ENCODE data around the gene COL4A1. TPM values are rescaled to one million over a fixed set of nuclear protein-coding genes. Genes with fewer than 3 reads are reported as not detected.

The COL4A1 gene
- total RNA-seq, 2 donors from 2014 or later: 505 to 852 TPM

DNA sequence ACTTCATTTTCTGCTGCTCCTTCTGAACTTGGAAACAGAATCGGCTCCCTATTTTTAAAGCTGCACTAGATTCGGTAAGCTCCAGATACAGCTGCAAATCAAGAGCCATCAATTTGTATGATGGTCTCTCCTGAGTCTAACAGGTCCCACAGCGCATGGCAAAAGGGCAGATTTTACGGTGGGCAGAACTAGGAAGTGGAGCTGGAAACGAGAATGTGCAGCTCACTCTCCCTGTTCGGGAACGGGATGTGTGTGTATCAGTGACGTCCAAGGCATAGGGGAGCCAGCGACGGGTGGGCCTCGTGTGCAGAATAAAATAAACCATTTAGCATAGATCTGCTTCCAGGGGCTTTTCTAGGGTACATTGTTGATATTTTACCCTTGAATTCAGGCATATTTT lies 74.2 kb downstream of the COL4A1 start:
- peaks cover 35 to 66% of the 10 kb centered on the region in 2 donors for H3K4me1 ChIP-seq (ENCODE audit: control insufficient read depth in 1 of 2, low read depth in 2 of 2)
- H3K27me3 ChIP-seq (replicated peaks; ENCODE audit: insufficient read depth): no peaks in the 10 kb centered on the region
- ATAC-seq (ENCODE audit: insufficient number of reproducible peaks, low FRiP score, low read depth) (no peak), DNase-seq (ENCODE audit: low spot score) (no peak)
- H3K9me3 ChIP-seq: no peaks in the 10 kb centered on the region
- H3K36me3 ChIP-seq: no peaks in the 10 kb centered on the region
- H3K27ac ChIP-seq: peak overlapping the region; percentile 56 to 65
- H3K4me3 ChIP-seq: peak overlapping the region; percentile 53
- TF ChIP-seq, protein P1, sequence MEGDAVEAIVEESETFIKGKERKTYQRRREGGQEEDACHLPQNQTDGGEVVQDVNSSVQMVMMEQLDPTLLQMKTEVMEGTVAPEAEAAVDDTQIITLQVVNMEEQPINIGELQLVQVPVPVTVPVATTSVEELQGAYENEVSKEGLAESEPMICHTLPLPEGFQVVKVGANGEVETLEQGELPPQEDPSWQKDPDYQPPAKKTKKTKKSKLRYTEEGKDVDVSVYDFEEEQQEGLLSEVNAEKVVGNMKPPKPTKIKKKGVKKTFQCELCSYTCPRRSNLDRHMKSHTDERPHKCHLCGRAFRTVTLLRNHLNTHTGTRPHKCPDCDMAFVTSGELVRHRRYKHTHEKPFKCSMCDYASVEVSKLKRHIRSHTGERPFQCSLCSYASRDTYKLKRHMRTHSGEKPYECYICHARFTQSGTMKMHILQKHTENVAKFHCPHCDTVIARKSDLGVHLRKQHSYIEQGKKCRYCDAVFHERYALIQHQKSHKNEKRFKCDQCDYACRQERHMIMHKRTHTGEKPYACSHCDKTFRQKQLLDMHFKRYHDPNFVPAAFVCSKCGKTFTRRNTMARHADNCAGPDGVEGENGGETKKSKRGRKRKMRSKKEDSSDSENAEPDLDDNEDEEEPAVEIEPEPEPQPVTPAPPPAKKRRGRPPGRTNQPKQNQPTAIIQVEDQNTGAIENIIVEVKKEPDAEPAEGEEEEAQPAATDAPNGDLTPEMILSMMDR (IDR thresholded peaks at IDR 0.05): no peak

DNA sequence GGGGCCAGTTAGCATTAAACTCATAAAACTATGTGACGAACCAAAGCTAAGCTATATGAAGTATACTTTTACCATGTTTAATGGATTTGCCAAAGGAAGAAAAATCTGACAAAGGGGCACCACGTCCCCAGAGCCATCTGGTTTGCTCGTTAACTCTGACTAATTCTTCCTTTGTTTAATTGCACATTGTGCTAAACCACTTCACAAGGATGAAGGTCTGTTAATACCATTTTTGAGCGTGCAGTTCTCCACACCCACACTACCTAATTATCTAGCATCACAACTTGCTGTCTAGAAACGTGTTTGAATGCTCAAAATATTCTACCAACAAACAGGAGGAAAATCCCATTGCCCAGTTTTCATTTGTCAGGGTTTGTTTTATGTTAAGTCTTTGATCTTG lies 74.8 kb downstream of the COL4A1 start:
- Histone ChIP-seq H3K9me3 (no peaks in the 10 kb centered on the region), H3K4me3 (no peak overlapping the region), H3K4me1 (ENCODE audit: control insufficient read depth in 1 of 2, low read depth in 2 of 2) (peaks cover 29 to 66% of the 10 kb centered on the region in 2 donors), H3K36me3 (no peaks in the 10 kb centered on the region), H3K27ac (peak overlapping the region; percentile 56 to 65), H3K27me3 (replicated peaks; ENCODE audit: insufficient read depth) (no peaks in the 10 kb centered on the region)
- ATAC-seq (ENCODE audit: insufficient number of reproducible peaks, low FRiP score, low read depth): no peak
- TF ChIP-seq, protein P1 (IDR thresholded peaks at IDR 0.05): no peak
- no peak for DNase-seq (ENCODE audit: low spot score)

DNA sequence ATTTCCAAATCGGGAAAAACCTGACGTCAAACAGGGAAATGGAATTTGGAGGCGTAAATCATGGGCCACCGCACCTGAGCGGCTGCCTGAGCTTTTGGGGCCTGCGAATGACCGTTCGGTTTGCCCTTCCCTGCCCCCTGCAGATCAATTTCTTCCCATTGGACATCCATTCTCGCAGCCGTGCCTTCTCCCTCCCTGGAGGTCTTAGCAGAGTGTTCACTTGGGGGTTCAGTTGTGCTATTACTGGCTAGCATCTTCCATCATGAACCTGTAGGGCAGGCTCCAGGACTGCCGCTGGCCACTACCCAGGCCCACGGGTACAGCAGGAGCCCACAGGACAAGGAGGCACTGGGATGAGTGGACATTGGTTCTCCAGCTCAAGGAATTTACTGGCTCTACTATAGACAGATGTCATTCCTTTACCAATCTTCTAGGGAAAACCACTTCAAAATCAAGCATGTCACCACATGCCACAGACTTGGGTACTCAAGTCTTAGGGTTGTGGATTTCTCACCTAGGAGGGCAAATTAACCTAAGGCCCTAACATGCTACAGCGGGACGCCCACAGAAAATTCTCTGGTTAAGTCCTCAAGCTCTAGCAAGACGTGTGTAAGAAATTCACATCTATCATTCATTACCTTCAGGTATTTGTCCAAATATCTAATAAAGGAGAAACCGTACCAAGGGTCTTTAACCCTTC lies 75.5 kb downstream of the COL4A1 start:
- Histone ChIP-seq H3K27me3 (replicated peaks; ENCODE audit: insufficient read depth) (no peaks in the 10 kb centered on the region), H3K9me3 (no peaks in the 10 kb centered on the region), H3K36me3 (no peaks in the 10 kb centered on the region), H3K4me3 (no peak overlapping the region), H3K27ac (peak overlapping the region; percentile 56 to 65), H3K4me1 (ENCODE audit: control insufficient read depth in 1 of 2, low read depth in 2 of 2) (peaks cover 26 to 66% of the 10 kb centered on the region in 2 donors)
- TF ChIP-seq, protein P1 (IDR thresholded peaks at IDR 0.05): no peak
- ATAC-seq (ENCODE audit: insufficient number of reproducible peaks, low FRiP score, low read depth) (no peak), DNase-seq (ENCODE audit: low spot score) (no peak)

DNA sequence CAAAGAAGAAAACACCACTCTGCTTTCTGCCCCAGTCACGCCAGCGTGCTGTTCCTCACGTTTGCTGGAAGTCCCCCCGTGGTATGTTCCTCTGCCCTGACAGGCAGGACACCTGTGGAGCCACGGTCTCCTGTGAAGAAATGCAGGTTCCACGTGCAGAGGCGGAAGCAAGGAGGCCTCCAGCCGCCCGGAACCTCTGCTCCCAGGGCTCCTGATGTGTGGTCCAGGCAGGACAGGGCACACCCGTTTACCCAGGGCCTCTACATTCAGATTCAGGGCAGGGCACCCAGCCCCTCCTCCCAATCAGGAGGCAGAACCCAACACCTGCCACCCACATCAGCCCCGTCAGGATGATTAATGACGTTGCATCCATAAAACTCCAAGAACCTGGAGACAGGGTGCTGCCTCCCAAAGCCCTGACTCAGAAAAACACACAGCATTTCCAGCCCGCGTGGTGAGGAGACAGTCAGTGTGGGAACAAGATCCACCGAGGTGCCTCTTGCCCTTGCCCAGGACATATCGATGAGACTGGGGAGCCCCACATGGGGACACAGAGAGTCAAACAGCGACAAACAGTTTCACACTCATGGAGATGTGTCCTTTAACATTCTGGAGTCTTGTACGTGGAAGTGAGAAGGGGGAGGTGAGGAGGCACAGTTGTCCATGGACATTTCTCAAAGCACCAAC lies 76.2 kb downstream of the COL4A1 start:
- H3K9me3 ChIP-seq: no peaks in the 10 kb centered on the region
- no peak for DNase-seq (ENCODE audit: low spot score)
- no peaks in the 10 kb centered on the region for H3K36me3 ChIP-seq
- H3K27me3 ChIP-seq (replicated peaks; ENCODE audit: insufficient read depth): no peaks in the 10 kb centered on the region
- peaks cover 27 to 66% of the 10 kb centered on the region in 2 donors for H3K4me1 ChIP-seq (ENCODE audit: control insufficient read depth in 1 of 2, low read depth in 2 of 2)
- TF ChIP-seq, protein P1 (IDR thresholded peaks at IDR 0.05): no peak
- peak overlapping the region; percentile 56 to 65 for H3K27ac ChIP-seq
- H3K4me3 ChIP-seq: no peak overlapping the region
- no peak for ATAC-seq (ENCODE audit: insufficient number of reproducible peaks, low FRiP score, low read depth)

DNA sequence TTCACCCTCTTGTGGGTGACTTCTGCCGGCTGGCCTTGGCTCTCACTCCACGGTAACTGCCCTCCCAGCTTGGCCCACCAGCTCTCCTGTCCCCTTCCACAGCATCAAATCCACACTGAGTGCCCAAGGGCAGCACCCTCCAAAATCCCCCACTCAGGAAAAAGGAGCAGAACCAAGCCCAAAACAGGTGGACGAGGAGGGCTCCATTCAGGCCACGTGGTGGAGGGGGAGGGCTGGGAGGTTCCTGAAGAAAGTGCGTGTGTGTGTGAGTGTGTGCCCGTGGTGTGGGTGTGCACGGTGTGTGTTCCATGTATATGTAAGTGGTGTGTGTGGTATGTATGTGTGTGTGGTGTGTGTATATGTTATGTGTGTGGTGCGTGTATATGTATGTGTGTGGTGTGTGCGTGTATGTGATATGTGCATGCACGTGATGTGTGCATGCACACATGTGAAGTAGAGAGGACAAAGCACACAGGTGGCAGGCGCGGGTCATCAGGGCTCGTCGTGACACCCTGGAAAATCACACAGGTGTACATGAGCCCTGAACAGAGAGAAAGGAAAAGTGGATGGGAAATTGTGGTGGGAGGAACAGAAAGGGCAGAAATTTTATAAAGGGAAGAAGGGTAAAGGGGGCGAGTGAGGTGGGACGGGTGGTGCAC lies 76.9 kb downstream of the COL4A1 start:
- H3K4me3 ChIP-seq: no peak overlapping the region
- H3K4me1 ChIP-seq (ENCODE audit: control insufficient read depth in 1 of 2, low read depth in 2 of 2): peaks cover 30 to 68% of the 10 kb centered on the region in 2 donors
- no peaks in the 10 kb centered on the region for H3K36me3 ChIP-seq
- DNase-seq (ENCODE audit: low spot score) (no peak), ATAC-seq (ENCODE audit: insufficient number of reproducible peaks, low FRiP score, low read depth) (no peak)
- peak overlapping the region in 1 of 2 donors; percentile 50 for H3K27ac ChIP-seq
- TF ChIP-seq, protein P1 (IDR thresholded peaks at IDR 0.05): no peak
- no peaks in the 10 kb centered on the region for H3K27me3 ChIP-seq (replicated peaks; ENCODE audit: insufficient read depth)
- no peaks in the 10 kb centered on the region for H3K9me3 ChIP-seq
